NCI-H1048 (cell line): Measurements from ENCODE around the gene TMEM272.

Source experiments
- DNase-seq: peaks from one replicate; lab custom pipeline; 2025; lab: John Stamatoyannopoulos, UW

Gene TMEM272

DNA sequence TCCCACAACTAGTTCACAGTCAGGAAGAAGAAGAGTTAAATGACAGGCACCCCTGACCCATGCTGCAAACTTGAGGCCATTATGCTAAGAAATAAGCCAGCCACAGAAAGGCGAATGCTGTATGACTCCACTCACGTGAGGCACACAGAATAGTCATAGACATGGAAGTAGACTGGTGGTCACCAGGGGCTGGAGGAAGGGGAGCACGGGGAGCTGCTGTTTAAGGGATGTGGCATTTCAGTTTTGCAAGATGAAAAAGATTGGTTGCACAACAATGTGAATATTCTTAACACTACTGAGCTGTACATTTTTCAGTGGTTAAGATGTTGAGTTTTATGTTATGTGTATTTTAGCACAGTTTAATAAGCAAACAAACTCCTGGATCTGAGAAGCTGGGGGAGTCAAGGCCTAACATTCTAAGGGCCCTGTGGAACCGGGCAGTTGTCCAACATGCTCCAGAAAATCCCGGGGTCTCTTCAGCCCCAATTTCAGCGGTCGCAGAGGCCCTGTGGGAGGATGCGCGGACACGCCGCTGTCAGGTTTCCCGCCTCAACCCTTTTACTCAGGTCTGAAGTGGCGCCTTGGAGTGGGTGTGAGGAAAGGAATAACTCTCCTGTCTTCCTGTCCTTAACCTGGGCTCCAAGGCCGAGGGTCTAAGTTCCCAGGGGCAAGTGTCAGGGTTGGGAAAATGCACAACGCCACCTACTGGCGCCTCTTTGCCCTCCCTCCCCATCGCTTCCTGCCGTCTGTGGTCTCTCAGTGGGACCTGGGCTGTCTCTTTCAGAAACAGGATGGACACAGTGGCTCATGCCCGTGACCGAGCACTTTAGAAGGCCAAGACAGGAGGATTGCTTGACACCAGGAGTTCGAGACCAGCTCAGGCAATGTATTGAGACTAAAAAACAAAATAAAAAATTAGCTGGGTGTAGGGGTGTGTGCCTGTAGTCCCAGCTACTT lies 4.4 kb upstream of the TMEM272 start:
- no peak for DNase-seq

DNA sequence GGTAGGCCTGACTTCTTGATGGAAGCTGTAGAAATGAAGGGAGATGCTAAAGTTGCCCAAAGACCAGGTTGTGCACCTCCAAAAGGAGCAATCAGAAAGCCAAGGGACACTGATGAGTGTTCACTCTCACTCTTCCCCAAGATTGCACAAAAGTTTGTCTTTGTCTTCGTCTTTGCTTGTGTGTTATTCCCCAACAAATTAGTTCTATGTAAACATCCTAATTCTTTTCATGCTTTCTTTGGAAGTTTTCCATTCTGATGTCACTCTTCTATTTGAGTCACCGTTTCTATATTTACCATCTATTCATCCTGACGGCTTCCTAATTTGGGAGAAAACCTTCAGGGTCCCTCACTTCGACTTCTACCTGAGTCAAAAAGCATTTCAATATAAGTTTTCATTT lies 3.7 kb upstream of the TMEM272 start:
- no peak for DNase-seq

DNA sequence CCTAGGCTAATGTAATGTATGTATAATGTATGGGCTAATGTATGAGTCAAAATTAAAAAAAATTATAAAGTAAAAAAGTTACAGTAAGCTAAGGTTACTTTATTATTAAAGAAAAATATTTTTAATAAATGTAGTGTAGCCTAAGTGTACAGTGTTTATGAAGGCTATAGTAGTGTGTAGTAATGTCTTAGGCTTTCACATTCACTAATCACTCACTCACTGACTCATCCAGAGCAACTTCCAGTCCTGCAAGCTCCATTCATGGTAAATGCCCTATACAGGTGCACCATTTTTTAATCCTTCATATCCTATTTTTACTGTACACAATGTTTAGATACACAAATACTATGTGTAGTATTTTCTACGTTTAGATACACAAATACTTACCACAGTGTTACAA lies 1.8 kb upstream of the TMEM272 start:
- DNase-seq, result no peak

DNA sequence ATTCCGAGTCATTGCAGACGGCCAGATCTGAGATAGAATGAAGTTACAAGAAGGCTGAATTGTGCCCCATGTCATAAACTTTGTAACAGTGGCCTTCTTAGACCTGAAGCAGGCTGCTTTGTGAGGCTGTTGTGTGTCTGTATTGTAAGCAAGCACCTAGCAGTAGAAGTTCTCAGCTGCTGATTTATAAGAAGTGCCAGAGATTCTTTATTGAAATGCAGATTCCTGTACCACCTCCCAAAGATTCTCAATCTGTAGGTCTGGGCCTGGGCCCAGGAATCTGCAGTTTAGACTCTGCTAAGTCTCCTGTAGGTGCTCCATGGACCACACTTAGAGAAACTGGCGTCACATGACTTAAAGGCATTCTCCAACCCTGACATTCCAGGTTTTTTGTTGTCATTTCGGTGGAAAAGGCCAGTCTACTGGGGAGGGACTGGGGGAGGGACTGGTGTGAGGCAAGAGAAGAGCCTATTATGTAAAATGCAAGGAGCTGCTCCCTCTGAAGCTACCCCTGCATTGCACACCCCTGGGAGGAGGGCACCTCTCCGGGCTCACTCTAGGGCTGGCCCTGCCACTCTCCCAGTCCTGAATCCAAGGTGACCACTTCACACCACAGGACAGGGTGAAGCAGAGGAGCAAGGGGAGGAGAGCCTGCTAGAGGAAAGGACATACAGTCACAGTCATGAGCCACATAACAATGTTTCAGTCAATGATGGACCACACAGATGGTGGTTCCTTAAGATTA lies 769 bp upstream of the TMEM272 start:
- DNase-seq, result no peak

DNA sequence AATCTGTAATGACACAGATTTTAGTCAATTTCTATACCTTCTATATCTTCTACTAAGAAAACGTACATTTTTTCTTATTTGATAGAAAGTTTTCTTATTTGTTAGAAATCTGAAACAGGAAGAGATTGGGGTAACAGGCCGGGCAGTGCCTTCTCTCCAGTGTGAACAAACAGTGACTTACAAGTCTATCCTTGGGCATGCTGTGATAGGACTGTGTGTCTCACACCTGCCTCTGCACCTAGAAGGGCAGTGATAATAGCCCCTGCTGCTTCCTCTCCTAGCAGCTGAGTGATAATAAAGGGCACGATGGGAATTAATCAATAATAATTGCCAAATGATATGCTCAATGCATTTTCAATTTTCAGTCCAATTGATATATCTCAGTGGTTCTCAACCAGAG lies 1.4 kb downstream of the TMEM272 start:
- DNase-seq, result no peak

DNA sequence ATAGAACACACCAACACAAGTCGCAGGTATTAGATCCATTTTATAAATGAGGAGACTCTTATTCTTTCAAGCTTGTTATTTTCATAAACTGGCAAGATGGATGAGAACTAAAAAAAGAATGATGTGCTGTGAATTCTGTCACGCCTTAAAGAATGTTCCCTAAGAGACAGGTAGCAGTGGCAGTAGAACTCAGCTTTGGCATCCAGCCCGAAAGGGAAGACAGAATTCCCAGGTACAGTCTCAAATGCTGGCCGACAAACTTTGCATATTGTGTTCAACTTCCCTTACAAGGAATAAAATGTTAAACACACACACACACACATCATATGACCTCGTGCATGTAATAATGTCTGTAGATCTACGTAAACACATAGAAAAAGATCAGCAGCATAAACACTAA lies 3.2 kb downstream of the TMEM272 start:
- DNase-seq, result no peak

DNA sequence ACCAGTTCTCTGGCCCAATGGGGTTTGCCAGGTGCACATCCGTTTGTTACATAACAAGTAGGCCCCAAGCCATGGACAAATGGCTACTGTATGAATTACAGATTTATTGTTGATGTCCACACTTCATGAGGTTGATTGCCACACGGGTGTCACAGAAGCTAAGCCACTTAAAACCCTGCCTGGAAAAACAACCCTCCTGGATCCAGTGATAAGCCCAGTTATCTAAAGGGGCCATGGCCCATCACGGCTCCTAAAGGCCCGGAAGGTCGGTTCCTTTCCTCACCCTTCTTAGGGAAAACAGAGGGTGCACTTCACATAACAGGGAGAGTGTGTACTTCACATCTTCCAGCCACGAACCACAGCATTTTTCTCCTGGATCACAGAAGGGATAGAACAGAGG lies 4.1 kb downstream of the TMEM272 start:
- DNase-seq, result no peak

DNA sequence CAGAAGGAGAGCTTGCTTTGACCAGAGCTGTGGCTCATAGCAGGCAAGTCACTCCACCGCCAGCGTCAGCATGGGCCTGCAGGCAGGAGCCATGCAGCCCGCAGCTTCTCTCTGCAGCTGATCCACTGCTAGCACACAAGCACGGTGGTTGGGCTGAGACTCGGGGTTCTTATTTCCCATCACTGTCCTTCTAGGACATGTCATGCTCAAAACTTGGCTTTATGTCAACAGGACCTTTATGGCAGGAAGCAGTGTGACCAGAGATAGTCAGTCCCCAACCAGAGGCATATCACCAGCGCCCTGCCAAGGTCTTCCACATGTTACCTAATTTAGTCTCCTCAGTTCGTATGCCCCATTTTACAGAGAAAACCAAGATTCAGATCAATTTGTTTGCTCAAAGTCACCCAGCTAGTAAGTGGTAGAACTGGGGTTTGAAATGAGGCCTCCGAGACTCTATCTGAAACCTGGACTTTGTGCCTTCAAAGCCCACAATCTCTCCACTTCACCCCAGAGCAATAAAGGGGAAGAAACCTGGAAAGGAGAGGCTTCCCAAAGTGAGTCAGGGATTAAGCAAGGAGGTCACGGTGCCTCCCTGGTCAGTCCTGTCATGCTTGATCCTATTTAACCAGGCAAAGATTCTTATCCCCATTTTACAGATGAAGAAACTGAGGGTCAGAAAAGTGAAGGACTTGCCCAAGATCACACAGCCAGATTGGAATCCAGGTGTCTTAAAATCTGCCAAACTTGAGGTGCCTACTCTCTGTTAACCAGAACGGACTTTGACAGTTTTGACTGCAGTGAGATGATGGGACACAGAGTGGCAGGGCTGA lies 5.1 kb downstream of the TMEM272 start:
- DNase-seq, result no peak

DNA sequence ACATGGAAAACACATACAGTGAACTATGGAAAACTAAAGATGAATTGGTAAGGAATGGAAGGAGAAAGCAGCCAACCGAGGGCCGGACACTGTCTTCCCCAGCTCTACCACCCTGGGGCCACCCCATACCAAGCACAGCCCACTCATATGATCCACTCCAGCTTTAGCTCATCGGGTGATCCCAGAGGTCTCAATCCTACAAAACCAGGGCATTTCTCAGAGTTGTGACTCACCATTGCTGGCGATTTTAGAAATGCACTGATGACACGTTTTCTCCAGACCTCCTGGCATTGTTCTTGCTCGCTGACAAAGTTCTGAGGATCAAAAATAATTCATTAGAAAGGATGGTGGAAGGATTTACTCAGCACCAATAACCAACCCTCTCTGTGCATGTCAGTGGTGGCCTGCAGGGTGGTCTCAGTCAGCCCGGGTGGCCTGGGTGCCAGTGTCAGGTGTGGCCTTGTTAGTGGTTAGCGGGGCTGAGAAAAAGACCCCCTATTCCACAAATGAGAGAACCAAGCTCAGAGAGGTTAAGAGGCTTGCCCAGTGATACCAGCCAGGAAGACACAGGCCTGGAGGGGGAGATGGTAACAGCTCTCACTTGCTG lies 6.6 kb downstream of the TMEM272 start:
- DNase-seq, result no peak

DNA sequence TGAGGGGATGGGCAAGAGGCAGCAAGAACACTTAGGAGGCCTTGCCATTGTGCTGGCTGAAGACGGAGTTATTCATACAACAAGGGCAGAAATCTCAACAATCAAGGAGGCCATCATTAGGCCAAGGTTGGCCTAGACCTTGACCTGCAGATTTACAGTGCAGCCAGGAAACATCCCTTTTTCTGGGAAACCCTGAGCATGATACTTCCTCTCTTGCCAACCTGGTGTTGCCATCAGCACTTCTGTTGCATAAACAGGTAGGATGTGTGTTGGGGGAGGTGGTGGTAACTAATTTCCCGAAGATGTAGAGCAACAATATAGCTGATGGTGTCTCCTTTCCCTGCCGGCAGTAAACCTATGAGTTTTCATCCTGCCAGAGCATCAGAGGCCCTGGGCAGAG lies 8.0 kb downstream of the TMEM272 start:
- no peak for DNase-seq

DNA sequence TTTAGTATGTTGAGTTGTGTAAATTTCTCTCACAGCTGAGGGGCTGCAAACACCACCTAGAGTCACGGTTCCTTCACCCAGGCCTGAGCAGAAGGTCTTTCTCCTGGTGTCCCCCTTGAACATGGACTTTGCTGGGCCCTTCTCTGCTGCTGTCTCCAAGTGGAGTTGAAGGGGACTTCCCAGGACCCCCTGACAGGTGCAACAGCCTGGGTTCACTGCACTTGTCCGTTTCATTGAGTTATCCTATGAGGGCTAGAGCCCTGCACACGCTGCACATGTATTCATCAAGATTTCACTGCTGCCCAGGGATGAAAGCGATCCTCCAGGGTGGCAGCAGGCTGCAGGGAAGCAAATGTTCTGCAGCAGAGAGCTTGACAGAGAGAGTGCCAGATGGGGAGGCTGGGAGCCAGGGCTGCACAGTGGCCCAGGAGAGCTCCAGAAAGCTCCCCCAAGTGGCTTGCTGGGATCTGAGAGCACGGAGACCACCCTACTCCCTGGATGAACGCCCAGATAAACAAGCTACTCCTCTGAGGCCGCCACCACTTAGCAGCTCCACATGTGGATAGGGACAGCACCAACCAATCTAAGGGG lies 10.3 kb downstream of the TMEM272 start:
- no peak for DNase-seq

DNA sequence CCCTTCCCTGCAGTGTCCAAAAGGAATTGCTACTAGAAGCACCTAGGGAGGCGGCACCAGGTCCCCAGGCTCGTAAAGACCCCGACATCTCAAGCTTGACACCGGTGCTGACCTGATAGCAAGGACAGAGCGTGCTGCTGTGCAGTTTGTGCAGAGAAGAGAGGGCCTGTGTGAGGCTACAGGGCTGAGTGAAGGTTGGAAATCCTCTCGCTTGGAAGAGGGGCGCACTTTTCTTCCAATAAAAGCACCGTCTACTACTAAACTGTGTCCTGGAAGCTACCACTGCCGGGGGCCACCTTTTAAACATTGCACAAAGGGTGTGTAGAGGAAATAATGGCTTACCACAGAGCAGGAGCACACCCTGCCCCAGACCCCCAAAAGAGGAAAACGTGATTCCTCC lies 11.0 kb downstream of the TMEM272 start:
- no peak for DNase-seq

DNA sequence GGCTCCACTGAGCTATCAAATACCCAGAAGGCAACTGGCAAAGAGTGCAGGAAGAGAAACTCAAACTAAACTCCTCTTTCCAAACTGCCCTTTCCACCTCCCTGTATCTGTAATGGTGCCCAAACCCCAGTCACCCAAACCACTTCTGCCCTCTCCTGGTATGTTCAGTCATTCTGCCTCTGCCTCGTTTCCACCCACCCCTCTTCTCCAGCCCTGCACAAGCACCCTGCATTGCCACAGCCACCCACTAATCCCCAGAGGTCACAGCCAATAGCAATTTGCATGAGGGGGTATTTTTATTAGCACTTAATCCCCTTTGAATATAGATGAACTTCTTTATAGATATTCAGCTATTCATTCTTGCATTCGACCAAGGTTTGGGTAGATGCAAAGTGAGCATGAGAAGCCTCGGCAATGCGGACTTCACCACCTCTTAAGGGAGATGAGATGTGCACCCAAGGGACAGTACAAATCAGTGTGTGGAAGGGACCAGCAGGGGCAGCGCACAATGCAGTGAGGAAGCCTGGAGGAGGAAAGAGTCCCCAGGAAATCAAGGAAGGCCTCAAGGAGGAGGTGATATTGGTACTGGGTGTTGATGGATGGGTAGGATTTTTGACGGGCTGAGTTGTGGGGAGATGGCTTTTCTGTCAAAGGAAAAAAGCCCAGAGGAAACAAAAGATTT lies 12.4 kb downstream of the TMEM272 start:
- DNase-seq, result no peak

DNA sequence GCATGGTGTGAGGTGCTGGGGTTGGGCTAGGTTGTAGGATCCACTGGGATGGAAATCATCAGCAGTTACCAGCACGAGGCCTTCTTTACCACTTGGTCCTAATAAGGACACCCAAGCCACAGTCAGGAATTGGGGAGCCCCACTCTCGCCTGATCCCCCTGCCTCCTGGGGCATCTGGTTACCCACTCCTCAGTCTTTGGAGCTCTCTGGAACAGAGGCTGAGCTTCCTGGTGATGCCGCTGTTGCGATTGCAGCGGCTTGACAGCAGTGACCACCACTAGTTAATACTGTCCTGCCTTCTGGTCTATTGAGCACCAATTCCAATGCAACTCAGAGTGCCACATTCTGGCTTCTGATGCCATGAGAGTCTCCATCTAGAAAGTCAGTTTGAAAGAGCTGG lies 13.5 kb downstream of the TMEM272 start:
- DNase-seq, result no peak

DNA sequence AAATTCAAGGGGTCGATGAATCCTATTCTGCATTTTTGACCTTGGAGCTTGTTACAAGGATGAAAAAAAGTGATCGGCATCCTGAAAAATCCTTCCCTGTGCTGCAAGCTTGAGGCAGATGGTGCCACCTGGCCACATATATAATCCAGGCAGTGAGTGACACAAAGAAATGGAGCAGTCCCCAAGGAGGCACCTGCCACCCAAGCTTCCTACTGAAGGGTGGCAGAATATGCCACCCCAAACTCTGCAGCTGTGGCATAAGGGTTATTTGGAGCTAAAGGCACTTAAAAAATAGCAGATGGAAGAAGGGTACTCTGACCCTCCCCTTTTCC lies 15.4 kb downstream of the TMEM272 start:
- no peak for DNase-seq

DNA sequence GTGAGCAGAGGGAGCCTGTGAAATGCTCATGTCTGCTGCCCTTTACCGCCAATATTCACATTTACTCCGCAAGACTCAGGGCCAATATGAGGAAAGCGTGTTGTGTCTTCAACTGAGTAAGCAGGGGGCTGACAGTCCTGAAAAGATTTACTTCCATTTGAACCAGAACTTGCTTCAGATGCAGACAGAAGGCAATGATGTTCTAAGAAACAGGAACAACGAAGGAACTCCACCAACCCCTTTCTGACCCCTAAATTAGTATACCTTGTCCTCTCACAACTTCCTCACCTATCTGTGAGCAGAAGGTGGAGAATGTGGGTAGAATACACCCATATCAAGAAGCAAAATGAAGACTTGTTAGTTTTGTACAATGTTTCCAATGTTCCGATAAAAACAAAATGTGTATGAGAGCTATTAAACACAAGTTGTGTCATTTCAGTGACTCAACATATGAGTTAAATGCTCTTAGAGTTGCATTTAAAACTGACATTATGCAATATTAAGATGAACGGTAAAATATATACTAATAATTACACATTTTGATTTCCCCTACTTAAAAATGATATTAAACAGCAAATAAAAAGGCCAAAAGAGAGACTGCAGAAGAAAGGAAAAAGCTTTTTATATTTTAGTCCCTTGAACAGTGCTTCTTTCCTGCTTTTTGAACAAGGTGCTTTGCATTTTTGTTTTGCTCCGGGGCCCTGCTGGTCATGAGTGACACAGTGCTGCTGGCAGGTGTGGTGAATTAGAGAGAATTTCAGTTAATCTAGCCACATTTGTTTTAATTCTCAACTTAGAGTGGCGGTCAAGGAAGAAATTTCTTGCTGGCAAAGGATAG lies 16.0 kb downstream of the TMEM272 start:
- no peak for DNase-seq

DNA sequence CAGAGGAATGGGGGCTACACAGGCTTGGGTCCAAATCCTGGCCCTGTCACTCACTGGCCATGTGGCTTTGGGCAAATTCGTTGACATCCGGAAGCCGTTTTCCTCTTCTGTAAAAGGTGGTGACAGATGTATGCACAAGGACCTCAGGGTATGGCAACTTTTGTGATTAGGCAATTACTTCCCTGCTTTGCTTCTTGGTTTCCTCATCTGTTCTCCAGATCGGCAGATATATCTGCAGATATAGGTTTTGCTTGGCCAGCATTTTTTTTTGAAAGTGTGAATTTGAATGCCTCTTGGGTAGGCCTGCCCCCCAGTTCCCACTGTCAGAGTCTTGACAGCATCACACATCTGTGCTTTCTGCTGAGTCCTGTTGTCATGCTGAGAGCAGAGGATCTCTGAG lies 17.7 kb downstream of the TMEM272 start:
- DNase-seq, result no peak

DNA sequence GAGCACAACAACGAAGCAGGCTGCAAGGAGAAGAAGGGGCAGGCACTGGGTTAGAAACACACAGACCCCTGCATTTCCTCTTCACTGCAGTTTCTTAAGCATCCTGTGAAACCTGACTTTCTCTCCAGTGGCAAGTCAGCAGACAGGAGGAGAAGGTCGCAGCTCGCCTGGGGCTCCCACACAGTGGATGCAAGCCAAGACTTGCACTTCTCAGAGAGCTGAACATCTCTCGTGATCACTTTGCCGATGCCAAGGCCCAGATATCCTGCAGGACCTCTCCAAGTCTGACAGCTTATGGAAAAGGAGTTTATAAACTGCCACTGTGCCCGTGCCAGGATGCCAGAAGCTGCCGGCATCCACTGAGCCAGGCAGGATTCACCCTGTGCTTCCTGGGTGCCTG lies 18.4 kb downstream of the TMEM272 start:
- no peak for DNase-seq

DNA sequence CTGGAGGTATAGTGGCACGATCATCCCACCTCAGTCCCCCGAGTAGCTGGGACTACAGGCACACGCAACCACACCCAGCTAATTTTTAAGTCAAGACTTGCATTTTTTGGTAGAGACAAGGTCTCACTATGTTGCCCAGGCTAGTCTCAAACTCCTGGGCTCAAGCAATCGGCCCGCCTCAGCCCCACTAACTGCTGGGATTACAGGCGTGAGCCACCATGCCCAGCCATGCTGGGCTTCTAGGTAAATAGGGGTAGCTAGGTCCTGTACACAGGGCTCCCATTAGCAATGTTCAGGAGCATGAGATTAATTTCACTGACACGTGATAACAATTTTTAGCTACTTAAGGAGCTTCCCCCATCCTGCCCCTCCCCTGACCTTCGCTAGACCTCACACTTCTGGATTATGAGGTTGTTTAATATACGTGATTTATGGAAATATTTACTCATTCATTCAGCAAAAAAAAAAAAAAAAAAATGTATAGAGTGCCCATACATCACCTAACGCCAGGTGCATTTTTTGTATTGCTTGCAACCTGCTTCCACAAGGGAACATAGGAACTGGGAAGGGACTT lies 19.2 kb downstream of the TMEM272 start:
- no peak for DNase-seq

DNA sequence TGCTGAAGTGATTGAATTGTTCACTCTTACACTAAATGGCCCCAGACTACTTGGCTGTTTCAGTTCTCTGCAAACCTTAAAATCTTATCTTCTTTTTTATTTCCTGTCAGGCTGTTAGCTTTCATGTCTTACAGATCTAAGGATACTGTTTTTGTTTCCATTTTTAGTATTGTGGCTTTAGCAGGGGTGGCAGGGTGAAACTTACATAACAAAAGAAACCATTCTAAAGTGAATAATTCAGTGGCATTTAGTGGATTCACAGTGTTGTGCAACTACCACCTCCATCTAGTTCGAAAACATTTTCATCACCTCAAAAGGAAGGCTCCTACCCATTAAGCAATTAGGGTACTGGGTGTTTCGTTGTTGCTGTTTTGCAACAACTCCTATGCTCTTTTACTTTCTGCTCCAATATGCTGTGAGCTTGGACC lies 19.8 kb downstream of the TMEM272 start:
- DNase-seq, result no peak
